Right lobe of liver (tissue), 4 donors: ENCODE data around the gene CHRND.

Source experiments
- CTCF ChIP-seq, 4 donors: fragments of 200-600 bp in 3 of 4; fragments of 450-650 bp in 1 of 4; IDR thresholded peaks; one replicate each; pipeline versions ENCODE4 v1.5.1 to v1.8.0; 2016 to 2022; ENCODE audit warnings: antibody characterized with exemption in 4 of 4, mild to moderate bottlenecking in 2 of 4
- POLR2A ChIP-seq: fragments of 450-650 bp; IDR thresholded peaks from one replicate; pipeline ENCODE4 v1.6.1; 2017; ENCODE audit warnings: antibody characterized with exemption, mild to moderate bottlenecking
- donor health status: DM: no; HTN: no; CAD: no.
- donor health status: DM: no; HTN: no; CAD: no.
- donor health status: DM: no; HTN: yes; CAD: no.

GRCh38 chr2:232489516-232490220 is 36.3 kb upstream of the CHRND start:
- TF ChIP-seq CTCF (IDR thresholded peaks at IDR 0.05) (no peak), POLR2A (no peak)
